HG03159 (cell line): ENCODE measurements around the gene FURIN.
"Not testable (repeated sequence)": the region's sequence is repeated elsewhere in the genome, so short reads cannot be mapped to it uniquely, and the experiment has no call there.

Experiments used
- ATAC-seq: cut with Tn5 transposase; IDR thresholded peaks from one replicate; pipeline ENCODE4 v1.9.1; 2021; ENCODE audit warnings: mild to moderate bottlenecking, moderate library complexity; ENCODE audit not compliant: unreplicated experiment

The FURIN gene

GRCh38 chr15:90840954-90841353 is 27.4 kb upstream of the FURIN start:
- ATAC-seq = no peak

DNA sequence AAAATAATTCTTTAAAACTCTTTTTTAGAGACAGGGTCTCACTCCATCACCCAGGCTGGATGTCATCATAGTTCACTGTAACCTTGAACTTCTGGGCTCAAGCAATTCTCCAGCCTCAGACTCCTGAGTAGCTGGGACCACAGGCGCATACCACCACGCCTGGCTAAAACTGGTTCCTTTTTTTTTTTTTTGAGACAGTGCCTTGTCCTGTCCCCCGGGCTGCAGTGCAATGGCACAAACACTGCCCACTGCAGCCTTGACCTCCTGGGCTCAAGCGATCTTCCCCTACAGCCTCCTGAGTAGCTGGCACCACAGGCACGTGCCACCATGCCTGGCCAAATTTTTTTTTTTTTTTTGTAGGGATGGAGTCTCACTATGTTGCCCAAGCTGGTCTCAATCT is 23.7 kb upstream of the FURIN start:
- peak; percentile 4 for ATAC-seq

- ATAC-seq = peak; percentile 87
Measured at GRCh38 chr15:90845201-90845949, 23.0 kb upstream of the FURIN start.

- ATAC-seq = not testable (repeated sequence)
Measured at GRCh38 chr15:90849424-90849823, 19.0 kb upstream of the FURIN start.

- no peak for ATAC-seq
Measured at GRCh38 chr15:90851114-90851513, 17.3 kb upstream of the FURIN start.

GRCh38 chr15:90851940-90852339 is 16.4 kb upstream of the FURIN start:
- no peak for ATAC-seq

DNA sequence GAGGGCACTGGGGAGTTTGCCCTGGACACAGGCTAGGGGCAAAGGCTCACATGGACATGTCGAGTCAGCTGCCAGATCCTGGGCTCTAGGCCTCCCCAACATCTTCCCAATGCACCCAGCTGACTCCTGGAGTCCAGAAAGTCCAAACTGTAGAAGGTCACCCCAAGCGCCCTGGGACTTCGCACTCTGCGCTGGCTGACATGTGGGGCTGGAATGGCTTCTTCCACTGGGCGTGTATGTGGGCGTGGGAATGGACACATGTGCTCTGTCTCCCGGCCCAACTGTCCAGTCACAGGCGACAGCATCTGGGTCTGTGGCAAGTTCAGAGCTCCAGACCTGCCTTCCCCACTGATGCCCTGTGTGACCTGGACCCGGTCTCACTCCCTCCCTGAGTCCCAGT is 13.2 kb upstream of the FURIN start:
- ATAC-seq = no peak

DNA sequence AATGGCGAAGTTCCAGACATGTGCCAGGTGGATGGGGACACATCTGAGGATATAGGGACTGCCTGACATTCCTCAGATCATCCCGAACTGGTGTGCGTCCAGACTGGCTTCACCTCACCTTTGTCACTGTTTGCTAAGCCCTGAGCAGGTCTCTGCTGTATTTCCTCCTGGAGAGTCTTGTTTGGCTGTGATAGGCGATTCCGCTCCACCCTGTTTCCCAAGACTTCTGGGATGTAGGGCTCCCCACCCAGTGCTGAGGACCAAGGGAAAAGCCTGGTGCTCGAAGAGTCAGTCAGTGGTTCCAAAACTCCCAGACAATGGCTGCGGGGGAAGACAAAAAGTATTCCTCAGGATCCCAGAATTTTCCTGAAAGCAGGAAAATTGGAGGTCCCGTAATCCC is 11.1 kb upstream of the FURIN start:
- no peak for ATAC-seq

DNA sequence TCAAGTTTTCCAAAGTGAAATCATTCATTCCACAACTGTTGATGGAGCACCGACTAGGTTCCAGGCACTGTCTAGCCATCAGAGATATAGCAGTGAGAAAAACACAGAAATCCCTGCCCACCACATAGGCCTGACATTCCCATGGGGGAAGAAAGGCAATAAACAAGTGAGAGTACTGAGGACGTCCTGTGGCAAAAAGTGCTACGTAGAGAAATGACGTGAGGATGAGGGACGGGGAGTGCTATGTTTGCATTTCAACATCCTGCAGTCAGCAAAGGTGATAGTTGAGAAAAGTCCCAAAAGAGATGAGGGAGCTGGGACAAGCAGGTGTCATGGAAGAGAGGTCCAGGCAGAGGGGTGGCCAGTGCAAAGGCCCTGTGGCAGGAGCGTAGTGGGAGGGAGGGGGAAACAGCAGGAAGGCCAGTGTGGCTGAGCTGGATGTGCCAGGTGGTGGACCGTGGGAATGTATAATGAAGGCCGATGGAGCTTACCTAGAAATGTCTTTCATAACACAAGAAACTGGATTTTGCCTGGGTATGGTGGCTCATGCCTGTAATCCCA is 10.4 kb upstream of the FURIN start:
- ATAC-seq = no peak

DNA sequence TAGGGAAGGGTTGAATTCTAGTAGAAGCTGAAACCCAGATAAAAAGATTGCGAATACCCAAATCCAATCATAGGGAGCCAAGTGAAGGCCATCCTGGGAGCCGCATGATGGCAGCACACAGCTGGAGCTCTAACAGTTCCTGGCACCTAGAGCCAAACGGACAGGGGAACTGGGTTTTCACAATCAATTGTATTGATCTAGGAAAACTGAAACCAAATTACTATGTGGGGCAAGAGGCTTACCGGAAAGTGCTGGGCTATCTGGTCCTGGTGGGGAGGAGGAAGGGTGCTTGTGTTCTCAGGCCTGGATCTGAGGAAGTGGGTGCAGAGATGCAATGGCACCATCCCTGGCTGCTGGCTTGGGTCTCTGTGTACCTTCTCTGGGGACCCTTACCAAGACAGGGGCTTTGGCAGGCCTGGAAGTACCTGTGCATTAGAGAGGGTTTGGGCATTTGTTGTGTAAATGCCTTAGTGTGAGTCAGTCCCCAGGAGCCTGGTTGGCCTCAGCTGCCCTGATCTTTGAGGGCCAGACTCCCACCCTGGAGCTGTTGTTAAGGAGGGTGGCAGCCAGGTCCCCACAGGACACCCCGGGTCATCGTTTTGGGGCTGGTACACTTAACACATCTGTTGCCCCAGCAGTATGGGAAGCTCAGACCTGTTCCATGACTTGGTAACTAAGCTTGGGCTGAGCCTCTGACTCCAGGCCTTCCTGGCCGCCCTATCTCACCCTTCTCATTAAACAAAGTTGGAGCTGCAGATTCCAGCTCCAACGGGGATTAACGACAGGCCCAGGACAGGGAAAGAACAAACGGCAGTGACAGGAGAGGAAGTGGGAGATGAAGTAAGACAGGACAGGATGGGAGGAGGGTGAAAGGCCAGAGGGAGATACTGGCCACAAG is 8.9 kb upstream of the FURIN start:
- ATAC-seq = no peak

DNA sequence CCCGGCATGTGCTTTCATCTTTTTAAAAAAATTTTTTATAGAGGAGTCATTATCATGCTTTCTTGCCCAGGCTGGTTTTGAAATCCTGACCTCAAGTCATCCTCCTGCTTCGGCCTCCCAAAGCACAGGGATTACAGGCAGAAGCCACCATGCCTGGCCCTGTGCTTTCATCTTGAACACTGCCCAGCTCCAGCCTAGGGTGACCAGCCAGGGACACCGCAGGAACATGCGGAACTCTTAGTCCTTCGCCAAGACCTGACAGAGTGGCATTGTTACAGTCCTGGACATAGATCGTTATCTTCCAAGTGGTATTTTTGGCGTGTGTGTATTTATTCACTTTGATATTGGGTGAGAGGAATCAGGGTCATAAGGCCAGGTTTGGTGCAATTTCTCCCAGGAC is 7.9 kb upstream of the FURIN start:
- no peak for ATAC-seq

- ATAC-seq = no peak
Measured at GRCh38 chr15:90860942-90861675, 7.3 kb upstream of the FURIN start.

DNA sequence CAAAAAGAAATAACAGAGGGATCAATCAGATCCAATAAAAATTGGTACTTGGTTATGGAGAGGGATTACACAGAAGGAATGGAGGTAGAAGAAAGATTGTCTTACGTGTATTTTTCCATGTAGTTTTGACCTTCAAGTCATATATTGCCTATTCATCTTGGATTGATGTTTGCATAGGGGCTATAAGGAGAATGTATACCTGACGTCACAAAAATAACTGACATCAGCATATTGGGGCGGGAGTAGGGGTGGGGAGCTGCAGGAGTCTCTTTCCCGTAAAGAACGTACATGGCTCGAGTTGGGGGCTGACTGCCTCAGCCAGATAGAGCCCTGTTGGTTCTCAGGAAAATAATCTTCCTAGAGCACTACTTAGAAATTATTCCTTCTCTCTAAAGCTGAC is 5.9 kb upstream of the FURIN start:
- ATAC-seq = no peak

DNA sequence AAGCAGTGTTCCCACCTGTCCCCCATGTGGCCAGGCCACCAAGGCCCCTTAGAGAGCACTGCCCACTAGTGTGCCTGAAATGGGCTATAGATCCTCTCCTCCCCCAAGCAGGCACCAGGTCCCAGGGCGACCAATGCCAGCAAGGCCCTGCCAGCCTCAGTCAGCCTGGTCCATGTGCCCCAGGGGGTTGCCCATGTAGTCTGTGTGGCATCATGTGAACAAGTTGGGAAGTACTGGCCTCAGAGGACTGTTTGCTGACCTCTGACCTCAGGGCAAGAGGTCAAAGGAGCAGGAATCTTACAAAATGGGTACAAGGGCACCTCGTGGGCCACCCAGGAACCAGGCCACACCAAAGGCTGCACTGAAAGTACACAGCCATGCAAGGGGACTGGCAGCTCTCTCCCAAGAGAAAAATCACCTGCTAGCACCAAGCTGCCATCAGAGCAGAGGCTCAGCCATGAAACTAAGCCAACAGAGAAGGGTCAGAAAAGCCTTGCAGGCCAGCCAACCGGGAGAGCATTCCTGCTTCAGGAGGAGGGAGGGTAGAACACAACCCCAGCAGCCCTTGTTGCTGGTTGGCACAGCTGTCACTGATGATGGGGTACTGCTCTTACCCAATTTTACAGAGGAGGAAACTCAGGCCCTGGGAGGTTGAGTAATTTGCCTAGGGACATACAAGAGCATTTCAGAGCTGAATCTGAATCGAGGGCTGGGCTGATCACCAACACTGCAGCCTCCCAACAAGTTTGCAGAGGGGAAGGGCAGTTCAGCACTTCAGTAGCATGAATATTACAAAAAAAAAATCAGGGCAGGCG is 5.2 kb upstream of the FURIN start:
- no peak for ATAC-seq

- no peak for ATAC-seq
Measured at GRCh38 chr15:90863987-90864386, 4.4 kb upstream of the FURIN start.

GRCh38 chr15:90864507-90864906 is 3.9 kb upstream of the FURIN start:
- ATAC-seq = no peak

DNA sequence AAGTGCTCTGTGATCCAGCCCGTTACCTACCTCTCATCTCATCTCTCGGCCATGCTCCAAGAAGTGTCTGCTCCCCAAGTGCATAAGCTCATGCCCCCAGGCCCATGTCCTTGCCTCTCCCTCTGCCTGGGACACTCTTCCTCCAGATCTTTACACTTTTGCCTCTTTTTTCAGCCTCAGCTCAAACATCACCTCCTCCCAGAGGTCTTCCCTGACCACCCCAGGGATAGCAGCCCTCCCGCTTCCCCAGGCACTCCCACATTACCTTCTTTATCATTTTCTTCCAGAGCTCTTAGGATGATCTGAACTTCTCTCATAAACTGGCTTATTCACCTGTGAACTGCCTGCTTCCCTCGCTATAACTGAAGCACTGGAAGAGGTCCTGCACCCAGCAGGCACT is 2.7 kb upstream of the FURIN start:
- no peak for ATAC-seq

GRCh38 chr15:90866161-90866715 is 2.1 kb upstream of the FURIN start:
- no peak for ATAC-seq

DNA sequence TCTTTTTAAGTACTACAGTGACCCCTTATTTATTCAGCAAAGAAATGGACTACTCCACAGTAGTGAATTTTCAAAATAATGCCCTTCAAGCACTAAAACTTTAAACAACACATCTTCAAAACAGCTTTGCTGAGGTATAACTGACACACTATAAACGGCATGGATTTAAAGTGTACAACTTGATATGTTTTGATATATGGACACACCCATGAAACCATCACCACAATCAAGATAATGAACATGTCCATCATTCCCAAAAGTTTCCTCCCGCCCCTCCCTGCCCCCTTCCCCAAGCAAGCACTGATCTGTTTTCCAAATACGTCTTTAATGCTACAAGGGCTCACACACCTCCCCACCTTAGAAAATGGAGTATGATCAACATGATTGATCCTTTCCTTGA is 1.6 kb upstream of the FURIN start:
- ATAC-seq = no peak

DNA sequence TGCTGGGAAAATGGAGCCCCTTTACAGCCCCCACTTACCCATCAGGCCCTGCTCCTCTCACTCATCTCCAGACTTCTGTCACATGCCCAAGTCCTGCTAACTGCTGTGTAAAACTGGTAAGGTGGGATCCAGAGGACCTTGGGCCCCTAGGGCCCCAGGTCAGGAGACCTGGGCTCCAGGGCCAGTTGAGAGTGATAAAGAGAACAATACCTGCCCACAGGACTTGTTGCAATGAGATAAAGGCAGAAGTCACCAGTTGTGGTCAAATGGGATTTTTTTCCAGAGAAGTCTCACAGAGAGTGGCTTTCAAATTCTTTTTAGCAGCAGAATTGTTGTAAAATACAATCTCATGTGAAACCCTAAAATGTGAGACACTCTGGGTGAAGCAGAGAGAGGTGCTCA is 753 bp downstream of the FURIN start:
- ATAC-seq = no peak
